SH-SY5Y (cell line): ENCODE results near the gene HIF1AN.

Experiments
- GATA2 ChIP-seq: IDR thresholded peaks from 2 replicates; pipeline ENCODE4 v1.6.1; 2011; ENCODE audit warnings: mild to moderate bottlenecking, low read depth, low read length
- GATA3 ChIP-seq: IDR thresholded peaks from 2 replicates; pipeline ENCODE4 v1.6.1; 2011; ENCODE audit warnings: low read depth, mild to moderate bottlenecking, low read length, moderate library complexity

DNA sequence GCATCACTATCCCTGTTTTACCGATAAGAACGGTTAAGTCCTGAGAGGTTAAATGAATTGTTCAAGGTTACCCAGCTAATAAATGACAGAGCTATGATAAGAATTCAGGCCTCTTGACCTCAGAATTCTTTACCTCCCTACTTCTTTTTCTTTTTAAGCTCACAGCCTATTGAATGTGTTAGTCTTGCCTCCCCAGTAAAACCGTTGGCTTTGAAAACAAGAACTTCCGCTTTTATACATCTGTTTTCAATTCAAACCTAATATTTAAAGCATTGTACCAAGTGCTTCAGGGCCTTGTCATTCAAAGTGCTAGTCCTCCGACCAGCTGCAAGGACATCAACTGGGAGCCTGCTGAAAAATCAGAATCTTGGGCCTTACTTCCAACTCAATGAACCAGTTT is 31.6 kb upstream of the HIF1AN start:
- TF ChIP-seq GATA3 = no peak
- no peak for TF ChIP-seq GATA2
